ENCODE results near the gene B3GALT4.
"Not testable (repeated sequence)": the region's sequence is repeated elsewhere in the genome, so short reads cannot be mapped to it uniquely, and the experiment has no call there.

Gene B3GALT4, protein sequence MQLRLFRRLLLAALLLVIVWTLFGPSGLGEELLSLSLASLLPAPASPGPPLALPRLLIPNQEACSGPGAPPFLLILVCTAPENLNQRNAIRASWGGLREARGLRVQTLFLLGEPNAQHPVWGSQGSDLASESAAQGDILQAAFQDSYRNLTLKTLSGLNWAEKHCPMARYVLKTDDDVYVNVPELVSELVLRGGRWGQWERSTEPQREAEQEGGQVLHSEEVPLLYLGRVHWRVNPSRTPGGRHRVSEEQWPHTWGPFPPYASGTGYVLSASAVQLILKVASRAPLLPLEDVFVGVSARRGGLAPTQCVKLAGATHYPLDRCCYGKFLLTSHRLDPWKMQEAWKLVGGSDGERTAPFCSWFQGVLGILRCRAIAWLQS
- 10.1 to 30.6 reads per million in 2 donors for total RNA-seq

DNA sequence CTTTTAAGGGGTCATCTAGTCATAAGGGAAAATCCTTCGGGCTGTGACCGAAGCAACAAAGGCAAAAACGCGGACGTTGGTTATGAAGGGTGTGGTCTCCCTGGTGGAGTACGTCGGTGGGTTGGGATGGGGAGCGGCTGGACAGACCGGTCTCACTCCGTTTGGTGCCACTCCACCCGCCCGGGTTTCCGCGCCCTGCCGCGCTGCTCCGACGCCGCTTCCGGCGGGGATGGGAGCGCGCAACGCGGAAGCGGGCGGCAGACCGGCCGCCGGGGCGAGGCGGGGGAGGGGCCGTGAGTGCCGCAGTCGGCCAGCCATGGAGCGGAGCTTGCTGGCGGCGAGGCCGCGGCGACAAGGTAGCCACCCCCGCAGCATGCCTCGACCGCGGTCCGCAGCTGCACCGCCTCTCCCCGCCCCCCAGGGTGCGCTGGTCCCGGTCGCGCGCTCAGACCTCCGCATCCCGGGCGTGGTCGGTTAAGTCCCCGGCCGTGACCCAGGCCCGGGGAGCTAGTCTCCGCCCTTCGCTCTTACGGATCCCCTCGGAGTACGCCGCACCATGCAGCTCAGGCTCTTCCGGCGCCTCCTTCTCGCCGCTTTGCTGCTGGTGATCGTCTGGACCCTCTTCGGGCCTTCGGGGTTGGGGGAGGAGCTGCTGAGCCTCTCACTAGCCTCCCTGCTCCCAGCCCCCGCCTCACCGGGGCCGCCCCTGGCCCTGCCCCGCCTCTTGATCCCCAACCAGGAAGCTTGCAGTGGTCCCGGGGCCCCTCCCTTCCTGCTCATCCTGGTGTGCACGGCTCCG lies at the start of gene B3GALT4:
TSS of gene B3GALT4 (plus strand) at position 260 of the 799 bp plus-strand sequence. CDS start at position 557, 297 bp downstream.
- DNase-seq = peak; percentile 59

DNA sequence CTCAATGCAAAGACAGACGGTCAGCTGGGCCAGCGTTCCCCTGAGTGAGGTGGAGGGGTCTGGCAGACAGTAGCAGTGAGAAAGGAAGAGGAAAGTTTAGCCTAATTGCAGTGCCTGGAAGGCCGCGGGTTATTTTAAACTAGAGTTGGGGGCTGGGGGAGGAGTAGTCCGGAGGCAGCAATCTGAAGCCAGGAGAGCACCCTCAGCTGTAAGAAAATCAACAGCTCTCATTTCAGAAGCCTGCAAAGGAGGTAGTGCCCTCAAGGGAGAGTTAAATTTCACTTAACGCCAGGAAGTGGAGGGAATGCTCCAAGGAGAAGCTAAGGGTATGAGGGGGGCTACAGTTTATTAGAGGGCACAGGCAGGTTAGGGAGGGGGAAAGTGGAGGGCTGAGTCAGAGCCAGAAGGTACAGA lies 41.7 kb upstream of the B3GALT4 start:
- DNase-seq = no peak

DNA sequence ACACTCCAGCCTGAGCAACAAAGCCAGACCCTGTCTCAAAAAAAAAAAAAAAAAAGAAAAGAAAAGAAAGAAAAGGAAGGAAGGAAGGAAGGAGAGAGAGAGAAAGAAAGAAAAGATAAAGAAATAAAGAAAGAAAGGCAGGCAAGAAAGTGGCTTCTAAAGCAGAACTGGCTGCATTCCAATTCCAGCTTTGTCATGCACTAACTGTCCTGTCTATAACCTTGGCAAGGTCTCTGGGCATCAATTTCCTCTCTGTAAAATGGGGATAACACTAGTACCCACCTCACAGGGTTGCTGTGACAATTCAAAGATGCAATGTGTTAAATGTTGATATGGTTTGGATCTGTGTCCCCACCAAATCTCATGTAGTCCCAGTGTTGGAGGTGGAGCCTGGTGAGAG lies 40.6 kb upstream of the B3GALT4 start:
- no peak for DNase-seq

DNA sequence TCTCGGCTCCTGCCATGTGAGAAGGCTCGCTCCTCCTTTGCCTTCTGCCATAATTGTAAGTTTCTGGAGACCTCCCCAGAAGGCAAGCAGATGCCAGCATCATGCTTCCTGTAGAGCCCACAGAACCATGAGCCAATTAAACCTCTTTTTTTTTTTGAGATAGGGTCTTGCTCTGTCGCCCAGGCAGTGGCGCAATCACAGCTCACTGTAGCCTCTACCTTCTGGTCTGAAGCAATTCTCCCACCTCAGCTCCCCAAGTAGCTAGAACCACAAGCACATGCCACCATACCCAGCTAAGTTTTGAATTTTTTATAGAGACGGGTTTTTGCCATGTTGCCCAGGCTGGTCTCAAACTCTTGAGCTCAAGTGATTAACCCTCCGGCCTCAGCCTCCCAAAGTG lies 40.1 kb upstream of the B3GALT4 start:
- no peak for DNase-seq

DNA sequence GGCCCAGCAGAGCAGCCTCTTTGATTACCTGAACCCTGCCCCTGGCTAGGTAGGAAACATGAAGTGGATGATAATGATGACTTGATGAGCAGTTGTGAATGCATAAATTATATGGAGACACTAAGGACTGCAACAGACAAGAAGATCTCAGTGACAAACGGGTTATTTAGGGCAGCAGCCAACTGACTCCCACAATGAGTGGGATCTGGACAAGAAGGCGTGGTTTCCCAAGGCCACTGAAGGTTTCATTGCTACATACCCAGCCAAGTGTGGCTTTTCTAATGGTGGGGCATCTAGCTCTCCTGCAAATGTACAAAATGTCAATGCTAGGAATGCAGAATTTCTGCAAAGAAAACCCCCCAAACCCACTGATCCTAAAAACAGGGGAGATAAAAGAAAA lies 39.2 kb upstream of the B3GALT4 start:
- DNase-seq = no peak

DNA sequence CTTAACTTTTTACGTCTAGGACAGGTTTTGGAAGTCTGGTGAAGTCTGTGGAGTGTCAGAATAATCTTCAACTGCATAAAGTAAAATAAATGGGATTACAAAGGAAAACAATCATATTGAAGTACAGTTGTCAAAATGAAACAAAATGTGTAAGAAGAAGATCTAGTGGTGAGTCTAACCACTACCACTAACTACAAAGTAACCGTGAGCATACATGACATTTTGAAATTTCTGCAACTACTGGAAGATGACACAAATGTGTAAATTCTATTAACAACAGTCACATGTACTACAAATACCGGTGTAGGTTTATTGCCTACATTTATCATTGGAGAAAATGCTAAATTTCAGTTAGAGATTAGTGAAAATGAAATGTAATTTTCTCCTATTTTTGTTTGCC lies 35.0 kb upstream of the B3GALT4 start:
- DNase-seq = no peak

DNA sequence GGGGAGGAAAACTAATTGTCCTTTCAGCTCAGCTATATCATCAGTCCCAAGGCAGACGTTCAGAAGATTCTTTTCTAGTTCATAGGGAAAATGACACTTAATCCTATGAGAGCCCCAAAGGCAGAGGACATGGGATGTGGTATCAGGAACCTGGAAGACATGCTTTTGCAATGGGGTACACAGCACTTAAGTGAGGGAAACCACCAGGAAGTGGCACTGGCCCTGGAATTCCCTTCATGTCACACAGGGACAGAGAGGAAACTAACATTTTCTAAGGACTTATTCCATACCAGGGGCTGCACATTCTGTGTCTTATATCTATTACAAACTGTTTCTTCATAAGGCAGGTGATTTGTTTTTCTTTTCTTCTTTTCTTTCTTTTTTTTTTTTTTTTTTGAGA lies 33.4 kb upstream of the B3GALT4 start:
- no peak for DNase-seq

DNA sequence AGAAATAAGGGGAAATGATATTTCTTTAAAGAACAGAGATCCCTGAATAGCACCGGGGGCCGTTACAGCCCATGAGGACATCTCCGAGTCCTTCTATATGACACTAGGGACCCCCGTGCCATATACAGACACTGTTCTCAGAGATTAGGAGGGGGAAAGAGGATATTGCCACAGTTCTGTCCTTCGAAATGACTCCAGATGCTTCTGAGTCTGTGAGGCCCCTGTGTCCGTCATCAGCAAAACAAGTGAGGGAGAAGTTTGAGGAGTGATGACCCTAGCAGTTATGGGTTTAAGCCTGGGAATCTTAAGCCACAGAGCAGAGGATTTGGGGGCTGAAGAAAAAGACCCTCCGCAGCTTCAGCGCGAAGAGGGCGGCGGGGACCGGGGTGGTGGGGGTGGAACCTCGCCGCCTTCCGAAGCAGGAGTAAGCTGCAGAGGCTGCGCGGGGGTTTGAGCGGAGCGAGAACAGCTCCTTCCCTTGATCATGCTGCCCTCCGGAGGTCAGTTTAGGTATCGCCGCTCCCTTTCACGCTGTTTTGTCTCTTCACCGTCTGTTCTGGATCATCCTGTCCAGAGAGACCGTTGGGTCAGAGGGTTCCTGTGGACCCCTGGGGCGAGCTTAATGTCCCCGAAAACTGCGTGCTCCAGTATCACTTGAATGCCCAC lies 28.8 kb upstream of the B3GALT4 start:
- peak; percentile 88 for DNase-seq

DNA sequence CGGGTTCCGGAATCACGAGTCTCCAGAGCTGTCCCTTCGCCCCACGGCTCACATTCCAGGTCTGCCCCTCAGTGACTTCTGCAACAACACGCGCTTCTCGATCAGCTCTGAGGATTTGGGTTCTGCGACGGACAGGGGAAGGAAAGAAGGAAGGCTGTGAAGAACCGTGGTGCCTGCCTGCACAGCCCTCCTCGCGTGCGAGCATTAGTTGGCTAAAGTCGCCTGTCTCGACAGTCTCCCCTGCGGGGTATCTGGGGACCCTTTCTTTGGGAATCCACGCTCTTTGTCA lies 28.3 kb upstream of the B3GALT4 start:
- no peak for DNase-seq

DNA sequence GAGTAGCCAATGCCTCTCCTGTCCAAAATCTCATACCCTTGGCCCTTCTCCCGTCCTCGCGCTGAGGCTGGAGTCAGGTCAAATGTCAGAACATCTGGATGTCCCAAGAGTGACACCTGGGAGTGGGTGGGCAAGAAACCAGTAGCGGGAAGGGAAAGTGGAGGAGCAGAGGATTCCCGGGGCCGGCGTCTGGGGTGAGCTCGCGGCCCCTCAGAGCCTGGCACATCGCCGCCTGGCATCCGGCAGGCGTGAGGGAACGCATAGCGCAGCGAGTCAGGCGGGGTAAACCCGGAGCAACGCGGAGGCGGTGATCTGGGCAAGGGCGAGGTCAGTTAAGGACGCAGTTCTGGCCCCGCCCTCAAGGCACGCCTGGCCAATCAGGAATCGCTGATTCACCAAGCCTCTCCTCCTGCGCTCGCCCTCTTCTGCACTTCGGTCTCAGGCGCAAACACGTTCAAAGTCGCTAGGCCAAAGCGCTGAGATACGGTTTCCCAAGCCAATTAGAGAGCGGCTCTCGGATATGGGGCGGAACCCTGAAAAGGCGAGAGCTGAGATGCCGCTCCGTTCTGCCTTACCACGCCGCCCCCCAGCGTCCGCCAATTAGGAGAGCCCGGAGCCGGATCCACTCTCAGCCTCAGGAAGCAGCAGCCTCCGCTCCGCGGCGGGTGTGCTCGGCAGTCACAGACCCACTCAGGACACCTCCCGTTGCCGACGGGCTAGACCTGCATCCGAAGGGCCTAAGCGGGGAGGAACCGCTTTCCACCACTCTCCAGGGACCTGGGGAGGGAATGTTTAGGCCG lies 27.8 kb upstream of the B3GALT4 start:
- peak; percentile 87 for DNase-seq

DNA sequence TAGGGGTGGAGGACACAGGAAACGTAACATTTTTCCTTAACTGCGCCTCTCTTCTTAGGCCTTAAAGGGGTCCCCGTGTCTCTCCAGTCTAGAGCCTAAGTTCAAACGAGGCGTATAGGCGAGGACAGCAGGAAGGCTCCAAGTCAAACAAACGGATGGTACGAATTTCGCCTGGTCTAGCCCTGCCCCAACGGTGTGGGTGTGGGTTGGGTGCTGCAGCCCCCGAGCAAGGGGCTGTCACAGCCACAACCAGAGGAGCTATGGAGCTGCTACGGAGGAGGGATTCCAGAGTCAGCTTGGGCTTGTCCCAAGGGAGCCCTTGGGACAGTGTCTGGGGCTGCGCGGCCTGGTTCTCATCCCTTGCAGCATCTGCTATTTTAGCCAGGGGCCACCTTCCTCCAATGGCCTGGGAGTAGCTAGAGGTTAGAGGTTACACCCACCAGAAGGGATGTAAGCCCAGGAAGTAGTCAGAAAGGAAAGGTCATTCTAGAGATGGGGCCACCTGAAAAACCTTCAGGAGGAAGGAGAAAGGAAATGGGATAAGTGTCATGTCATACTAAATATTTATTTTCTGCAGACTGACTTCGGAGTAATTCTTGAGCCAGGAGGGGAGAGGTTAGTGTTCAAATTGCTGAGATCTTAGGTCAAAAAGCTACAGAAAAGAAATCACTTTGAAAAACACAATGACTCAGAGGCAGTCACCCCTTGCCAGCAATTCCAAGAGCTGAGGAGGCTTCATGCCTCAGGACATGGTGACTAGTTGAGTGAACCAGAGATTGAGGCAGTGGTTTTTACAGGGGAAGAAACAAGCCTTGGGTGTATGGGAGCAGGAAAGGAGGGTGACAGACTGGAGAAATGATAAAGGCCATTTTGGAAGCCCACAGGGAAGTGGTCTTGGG lies 26.9 kb upstream of the B3GALT4 start:
- DNase-seq = no peak

DNA sequence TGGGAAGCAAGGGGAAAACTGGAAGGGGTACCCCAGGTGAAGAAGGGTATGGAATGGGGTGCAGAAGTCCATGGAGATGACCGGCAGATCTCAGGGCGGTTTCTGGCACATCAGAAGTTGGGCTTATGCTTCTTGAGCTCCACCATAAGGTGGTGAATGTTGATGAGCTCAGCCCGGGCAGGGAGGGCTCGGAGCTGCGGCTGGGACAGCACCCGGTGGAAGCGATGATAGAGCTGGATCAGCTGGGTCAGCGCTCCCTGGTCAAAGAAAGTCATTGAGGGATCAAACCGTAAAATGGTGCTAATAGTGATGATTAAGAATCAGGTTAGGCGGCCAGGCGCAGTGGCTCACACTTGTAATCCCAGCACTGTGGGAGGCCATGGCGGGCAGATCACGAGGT lies 26.2 kb upstream of the B3GALT4 start:
- no peak for DNase-seq

DNA sequence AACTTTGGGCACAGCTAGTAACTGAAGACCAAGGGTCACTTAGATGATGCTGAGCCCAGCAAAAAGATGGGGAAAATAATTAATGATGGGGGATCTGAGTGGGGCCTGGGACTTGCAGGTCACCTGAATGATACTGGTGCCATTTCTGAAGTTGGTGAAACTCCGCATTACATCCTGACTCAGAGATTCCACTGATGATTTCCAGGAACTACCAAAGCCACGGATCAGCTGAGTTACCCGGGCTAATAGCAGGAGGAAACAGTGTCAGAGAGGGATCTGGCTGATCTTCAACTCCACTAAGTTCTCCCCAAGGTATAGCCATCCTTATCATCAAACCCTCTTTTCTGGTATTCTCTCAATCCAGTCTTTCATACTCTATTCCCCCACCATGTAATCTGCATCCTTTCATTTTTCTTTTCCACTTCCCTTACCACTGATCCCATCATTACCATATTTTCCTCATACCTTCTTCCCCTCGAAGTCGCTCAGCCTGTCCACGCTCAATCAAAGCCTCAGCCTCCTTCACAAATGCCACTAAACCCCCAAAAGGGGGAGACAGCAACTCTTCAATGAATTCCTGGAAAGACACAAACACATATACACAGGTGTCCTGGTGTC lies 25.4 kb upstream of the B3GALT4 start:
- DNase-seq = no peak

DNA sequence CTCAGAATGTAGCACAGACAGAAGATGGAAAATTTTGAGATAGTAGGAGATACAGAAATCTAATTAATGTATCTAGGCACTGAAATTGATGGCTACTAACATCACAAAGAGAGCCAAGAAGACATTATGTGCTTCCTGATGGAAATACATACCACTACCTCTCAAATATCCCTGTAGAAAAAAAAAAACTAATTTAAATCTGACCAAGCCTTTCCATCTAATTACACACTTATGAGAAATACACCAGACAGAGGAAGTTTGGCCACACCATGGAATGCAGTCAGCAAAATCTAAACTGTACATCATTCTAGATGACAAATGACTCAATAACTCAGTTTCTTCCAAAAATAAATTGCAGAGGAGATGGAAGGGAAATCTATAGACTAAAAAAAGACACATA lies 24.2 kb upstream of the B3GALT4 start:
- DNase-seq = no peak

DNA sequence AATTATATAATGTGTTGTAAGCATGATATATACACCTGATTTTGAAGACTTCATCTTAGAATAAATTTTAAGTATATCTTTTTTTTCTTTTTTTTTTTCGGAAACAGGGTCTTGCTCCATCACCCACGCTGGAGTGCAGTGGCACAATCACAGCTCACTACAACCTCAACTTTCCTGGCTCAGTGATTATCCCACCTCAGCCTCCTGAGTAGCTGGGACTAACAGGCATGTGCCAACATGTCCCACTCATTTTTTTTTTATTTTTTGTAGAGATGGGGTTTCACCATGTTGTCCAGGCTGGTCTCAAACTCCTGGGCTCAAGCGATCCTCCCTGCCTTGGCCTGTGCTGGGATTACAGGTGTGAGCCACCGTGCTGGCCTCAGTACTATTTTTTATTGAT lies 22.3 kb upstream of the B3GALT4 start:
- DNase-seq = no peak

DNA sequence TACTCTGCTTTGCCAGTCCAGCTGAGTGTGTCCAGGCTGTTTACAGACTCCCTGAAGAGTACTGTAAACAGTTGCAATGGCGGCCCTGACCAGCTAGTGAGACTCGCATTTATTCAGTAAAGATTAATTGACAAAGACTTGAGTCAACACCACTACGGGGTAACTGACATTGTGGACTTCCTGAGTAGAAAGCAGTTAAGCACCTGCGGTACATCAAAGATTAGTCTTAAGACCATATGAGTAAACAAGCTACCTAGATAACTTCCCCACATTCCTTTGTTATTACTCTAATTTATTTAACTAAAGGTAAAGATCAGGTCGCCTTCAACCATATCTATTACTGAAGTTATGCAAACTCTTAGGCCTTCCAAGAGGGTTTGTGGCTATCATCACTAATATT lies 17.9 kb upstream of the B3GALT4 start:
- DNase-seq = no peak

DNA sequence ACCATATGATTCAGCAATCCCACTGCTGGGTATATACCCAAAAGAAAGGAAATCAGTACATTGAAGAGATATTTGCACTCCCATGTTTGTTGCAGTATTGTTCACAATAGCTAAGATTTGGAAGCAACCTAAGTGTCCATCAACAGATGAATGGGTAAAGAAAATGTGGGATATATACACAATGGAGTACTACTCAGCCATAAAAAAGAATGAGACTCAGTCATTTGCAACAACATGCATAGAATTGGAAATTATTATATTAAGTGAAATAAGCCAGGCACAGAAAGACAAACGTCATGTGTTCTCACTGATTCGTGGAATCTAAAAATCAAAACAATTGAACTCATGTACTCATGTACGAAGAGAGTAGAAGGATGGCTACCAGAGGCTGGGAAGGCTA lies 14.4 kb upstream of the B3GALT4 start:
- DNase-seq = not testable (repeated sequence)

DNA sequence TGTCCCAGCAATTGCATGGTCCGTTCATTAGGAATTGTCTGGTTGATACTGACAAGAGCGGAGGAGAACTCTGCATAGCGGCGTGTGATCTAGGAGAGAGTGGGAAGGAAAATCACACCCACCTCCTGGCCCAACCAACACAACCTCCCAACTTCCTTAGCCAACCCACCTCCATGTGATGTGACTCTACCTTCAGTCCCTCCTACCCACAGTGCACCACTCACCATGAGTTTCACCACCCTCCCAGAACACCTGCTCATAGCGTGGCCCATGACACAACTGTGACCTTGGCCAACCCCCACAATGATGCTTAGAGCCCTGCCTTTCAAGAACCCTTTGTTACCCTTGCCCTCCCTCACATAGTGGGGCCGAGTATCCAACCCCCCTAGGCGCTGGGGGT lies 12.9 kb upstream of the B3GALT4 start:
- no peak for DNase-seq

DNA sequence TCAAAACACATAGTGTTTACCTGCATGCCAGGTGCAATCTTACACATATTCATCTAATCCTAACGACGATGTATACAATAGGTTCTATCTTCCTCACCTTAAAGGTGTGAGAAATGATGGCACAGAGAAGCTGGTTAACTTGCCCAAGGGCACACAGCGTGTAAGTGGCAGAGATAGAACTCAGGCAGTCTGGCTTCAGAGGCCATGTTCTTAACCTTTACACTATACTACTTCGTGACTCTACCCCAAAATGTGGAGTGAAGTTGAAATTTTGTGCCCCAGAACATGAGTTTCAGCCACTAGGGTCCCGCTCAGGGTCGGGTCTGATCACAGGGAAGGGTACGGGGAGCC lies 5.8 kb upstream of the B3GALT4 start:
- no peak for DNase-seq

DNA sequence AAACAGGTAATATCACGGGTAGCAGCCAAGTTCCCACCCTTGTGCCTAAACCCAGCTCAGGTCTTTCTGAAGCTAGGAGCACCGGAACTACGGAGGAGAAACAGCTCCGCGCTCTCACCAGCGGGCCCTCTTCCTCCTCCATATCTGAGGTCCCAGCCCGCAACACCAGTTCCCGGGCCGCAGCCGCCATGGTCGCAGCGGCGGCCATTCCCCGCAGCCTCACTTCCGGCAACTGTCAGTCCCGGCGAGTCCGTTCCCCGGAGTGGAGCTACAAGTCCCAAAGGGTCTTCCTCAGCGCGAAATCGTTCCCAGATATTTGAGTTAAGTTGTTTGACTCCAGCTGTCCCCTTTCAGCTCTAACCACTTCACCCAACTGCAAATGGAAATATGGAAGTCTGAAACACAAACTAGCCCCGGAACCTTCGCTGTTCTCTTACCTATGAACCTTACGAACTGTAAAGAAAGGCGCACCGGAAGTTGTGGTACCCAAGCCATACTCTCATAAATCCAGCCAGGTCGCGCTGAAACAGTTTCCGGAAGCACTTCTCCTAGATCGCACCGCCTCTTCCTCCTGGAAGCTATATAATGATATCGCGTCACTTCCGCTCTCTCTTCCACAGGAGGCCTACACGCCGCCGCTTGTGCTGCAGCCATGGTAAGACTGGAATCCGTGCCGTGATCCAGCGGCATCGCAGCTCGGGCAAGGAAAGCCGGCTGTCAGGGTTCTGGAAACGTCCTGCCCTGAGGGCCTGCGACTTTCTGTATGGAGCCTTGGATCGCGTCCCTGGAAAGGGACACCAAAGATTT lies 5.3 kb upstream of the B3GALT4 start, which contains the start of the genes RPS18 and VPS52:
TSS of gene RPS18 (plus strand) at position 608 of the 807 bp plus-strand sequence. CDS start at position 653, 45 bp downstream.
TSS of gene VPS52 (minus strand) at position 409 of the 807 bp plus-strand sequence. CDS start at position 208, 201 bp downstream.
- DNase-seq = peak; percentile 82
